WTC11 (cell line): ENCODE results near the gene SMIM10L2A.

ENCODE experiments used
- ATF6 ChIP-seq: sonication (generic); formaldehyde crosslinking; IDR thresholded peaks from 2 replicates; pipeline ENCODE4 v1.8.1; 2023; ENCODE audit warnings: mild to moderate bottlenecking, missing genetic modification reagents
- CREB1 ChIP-seq: sonication (generic); formaldehyde crosslinking; IDR thresholded peaks from 2 replicates; pipeline ENCODE4 v1.8.0; 2023; ENCODE audit warnings: mild to moderate bottlenecking, missing genetic modification reagents
- CTCF ChIP-seq: fragments of 200-600 bp; IDR thresholded peaks from 2 replicates; pipeline ENCODE4 v1.8.0; 2022; ENCODE audit warnings: antibody characterized with exemption
- ESRRA ChIP-seq: sonication (generic); formaldehyde crosslinking; IDR thresholded peaks from 2 replicates; pipeline ENCODE4 v1.8.1; 2022; ENCODE audit warnings: mild to moderate bottlenecking, missing genetic modification reagents, borderline replicate concordance
- ETV6 ChIP-seq: sonication (generic); formaldehyde crosslinking; IDR thresholded peaks from 2 replicates; pipeline ENCODE4 v1.8.1; 2022; ENCODE audit warnings: mild to moderate bottlenecking, missing genetic modification reagents
- FOXJ3 ChIP-seq: sonication (generic); formaldehyde crosslinking; IDR thresholded peaks from 2 replicates; pipeline ENCODE4 v1.9.0; 2021; ENCODE audit warnings: missing genetic modification reagents, mild to moderate bottlenecking, borderline replicate concordance
- GABPB1 ChIP-seq: sonication (generic); formaldehyde crosslinking; IDR thresholded peaks from 2 replicates; pipeline ENCODE4 v1.8.1; 2023; ENCODE audit warnings: mild to moderate bottlenecking, missing genetic modification reagents
- JUN ChIP-seq: sonication (generic); formaldehyde crosslinking; IDR thresholded peaks from 2 replicates; pipeline ENCODE4 v1.8.0; 2023; ENCODE audit warnings: mild to moderate bottlenecking, missing genetic modification reagents
- SMAD4 ChIP-seq: sonication (generic); formaldehyde crosslinking; IDR thresholded peaks from 2 replicates; pipeline ENCODE4 v1.8.0; 2022; ENCODE audit warnings: mild to moderate bottlenecking, missing genetic modification reagents
- TEAD4 ChIP-seq: sonication (generic); formaldehyde crosslinking; IDR thresholded peaks from 2 replicates; pipeline ENCODE4 v1.8.0; 2022; ENCODE audit warnings: mild to moderate bottlenecking, missing genetic modification reagents
- USF1 ChIP-seq: sonication (generic); formaldehyde crosslinking; IDR thresholded peaks from 2 replicates; pipeline ENCODE4 v1.8.0; 2022; ENCODE audit warnings: mild to moderate bottlenecking, missing genetic modification reagents
- USF2 ChIP-seq: sonication (generic); formaldehyde crosslinking; IDR thresholded peaks from 2 replicates; pipeline ENCODE4 v1.8.1; 2023; ENCODE audit warnings: mild to moderate bottlenecking, missing genetic modification reagents, moderate library complexity
- ZNF138 ChIP-seq: sonication (generic); formaldehyde crosslinking; conservative IDR thresholded peaks from 2 replicates; pipeline ENCODE4 v1.8.1; 2022; ENCODE audit warnings: mild to moderate bottlenecking, moderate library complexity, missing genetic modification reagents
- ZSCAN18 ChIP-seq: fragments of 250-450 bp; sonication (Bioruptor Pico); IDR thresholded peaks from 2 replicates; pipeline ENCODE4 v2.1.2; 2022; ENCODE audit warnings: mild to moderate bottlenecking, moderate library complexity

GRCh38 chrX:135436966-135437866, 15.5 kb downstream of the SMIM10L2A start:
- TF ChIP-seq FOXJ3 (CRISPR knock-in tag) (no peak), USF2 (no peak), SMAD4 (no peak), TEAD4 (CRISPR knock-in tag) (no peak), CTCF (no peak), USF1 (CRISPR knock-in tag) (no peak), ZSCAN18 (CRISPR knock-in tag) (no peak), JUN (CRISPR knock-in tag) (no peak), GABPB1 (CRISPR knock-in tag) (no peak), ESRRA (CRISPR knock-in tag) (no peak), ATF6 (CRISPR knock-in tag) (no peak), ETV6 (CRISPR knock-in tag) (no peak), CREB1 (CRISPR knock-in tag) (no peak), ZNF138 (no peak)
